Measurements from ENCODE around the gene MYT1. TPM values are rescaled to one million over a fixed set of nuclear protein-coding genes. Genes with fewer than 3 reads are reported as not detected.
A peak's percentile ranks its signal among the peaks of the same experiment; 100 is the strongest.

Gene MYT1
- total RNA-seq, 1 donor from 2014 or later = 0.34 TPM

DNA sequence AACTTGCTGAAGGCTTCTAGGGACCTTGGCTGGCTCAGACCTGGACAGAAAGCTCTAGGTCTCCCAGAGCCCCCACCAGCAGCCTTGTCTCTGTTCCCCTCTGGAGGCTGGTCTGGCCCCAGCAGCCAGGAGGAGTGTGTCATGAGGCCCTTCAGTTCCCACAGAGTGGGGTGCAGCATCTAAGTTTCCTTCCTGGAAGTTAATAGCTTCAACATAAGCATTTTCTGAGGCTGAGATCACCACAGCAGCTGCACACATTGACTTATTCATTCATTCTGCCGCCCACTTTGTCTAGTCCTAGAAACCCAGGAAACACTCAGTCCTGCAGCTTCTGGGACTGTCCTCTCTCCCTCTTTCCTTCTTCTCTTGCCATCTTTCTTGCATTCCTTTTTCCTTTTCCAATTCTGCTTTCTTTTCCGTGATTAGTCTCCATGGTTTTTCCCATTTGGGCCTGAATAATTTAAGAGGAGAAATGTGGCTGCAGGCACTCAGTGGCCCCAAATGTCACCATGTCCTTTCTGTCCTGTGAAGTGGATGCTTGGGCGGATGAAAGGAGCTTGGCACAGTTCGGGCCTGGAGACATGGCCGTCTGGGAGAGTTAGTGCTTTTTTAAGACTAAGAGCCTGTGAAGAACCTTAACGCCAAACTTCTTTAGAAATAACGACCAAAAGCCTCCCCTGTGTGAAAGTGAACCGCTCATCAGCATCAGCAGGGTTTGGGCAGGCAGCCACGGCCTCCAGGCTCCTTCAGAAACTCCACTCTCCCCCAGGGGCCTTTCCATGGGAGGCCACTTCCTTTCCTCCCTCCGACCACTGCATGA, 60.3 kb downstream of the MYT1 start:
- Mint-ChIP-seq H3K4me1 (peaks cover 38% of the 10 kb centered on the region), H3K4me3 (peak overlapping the region; percentile 24), H3K9me3 (no peaks in the 10 kb centered on the region), H3K36me3 (no peaks in the 10 kb centered on the region), H3K27ac (peak overlapping the region; percentile 97), H3K27me3 (ENCODE audit: low read depth) (peaks cover 5% of the 10 kb centered on the region)
- TF ChIP-seq, protein P1, sequence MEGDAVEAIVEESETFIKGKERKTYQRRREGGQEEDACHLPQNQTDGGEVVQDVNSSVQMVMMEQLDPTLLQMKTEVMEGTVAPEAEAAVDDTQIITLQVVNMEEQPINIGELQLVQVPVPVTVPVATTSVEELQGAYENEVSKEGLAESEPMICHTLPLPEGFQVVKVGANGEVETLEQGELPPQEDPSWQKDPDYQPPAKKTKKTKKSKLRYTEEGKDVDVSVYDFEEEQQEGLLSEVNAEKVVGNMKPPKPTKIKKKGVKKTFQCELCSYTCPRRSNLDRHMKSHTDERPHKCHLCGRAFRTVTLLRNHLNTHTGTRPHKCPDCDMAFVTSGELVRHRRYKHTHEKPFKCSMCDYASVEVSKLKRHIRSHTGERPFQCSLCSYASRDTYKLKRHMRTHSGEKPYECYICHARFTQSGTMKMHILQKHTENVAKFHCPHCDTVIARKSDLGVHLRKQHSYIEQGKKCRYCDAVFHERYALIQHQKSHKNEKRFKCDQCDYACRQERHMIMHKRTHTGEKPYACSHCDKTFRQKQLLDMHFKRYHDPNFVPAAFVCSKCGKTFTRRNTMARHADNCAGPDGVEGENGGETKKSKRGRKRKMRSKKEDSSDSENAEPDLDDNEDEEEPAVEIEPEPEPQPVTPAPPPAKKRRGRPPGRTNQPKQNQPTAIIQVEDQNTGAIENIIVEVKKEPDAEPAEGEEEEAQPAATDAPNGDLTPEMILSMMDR (IDR thresholded peaks at IDR 0.05; ENCODE audit: unreplicated experiment) = no peak
- DNase-seq (ENCODE audit: low spot score in 2 of 2, unreplicated experiment in 2 of 2) = no peak

DNA sequence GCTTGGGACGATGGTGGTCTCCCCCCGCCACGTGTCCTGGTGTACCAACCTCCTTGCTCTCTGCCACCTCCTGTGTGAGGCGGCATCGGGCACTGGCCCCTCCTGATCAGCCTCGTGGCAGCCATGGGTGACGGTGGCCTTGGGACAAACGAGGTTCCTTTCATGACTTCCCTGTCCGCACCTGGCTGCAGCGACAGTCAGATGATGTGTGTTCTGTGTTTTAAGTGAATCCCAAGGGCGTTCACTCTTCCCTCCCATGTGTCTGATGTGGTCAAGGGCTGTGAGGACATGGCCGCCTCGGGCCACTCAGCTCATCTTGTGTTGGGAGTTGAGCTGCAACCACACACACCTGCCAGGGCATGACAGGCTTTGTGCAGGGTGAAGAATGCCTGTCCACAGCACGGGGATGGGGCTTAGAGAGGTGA, 60.9 kb downstream of the MYT1 start:
- DNase-seq (ENCODE audit: low spot score in 2 of 2, unreplicated experiment in 2 of 2) = no peak
- Mint-ChIP-seq H3K9me3 (no peaks in the 10 kb centered on the region), H3K36me3 (no peaks in the 10 kb centered on the region), H3K4me3 (no peak overlapping the region), H3K4me1 (peaks cover 38% of the 10 kb centered on the region), H3K27ac (peak overlapping the region; percentile 97), H3K27me3 (ENCODE audit: low read depth) (peaks cover 5% of the 10 kb centered on the region)
- TF ChIP-seq, protein P1 (IDR thresholded peaks at IDR 0.05; ENCODE audit: unreplicated experiment) = no peak

GRCh38 chr20:64225828-64226598, 61.8 kb downstream of the MYT1 start:
- peaks cover 5% of the 10 kb centered on the region for H3K27me3 Mint-ChIP-seq (ENCODE audit: low read depth)
- H3K9me3 Mint-ChIP-seq = no peaks in the 10 kb centered on the region
- DNase-seq (ENCODE audit: low spot score in 2 of 2, unreplicated experiment in 2 of 2) = no peak
- H3K36me3 Mint-ChIP-seq = no peaks in the 10 kb centered on the region
- TF ChIP-seq, protein P1 (IDR thresholded peaks at IDR 0.05; ENCODE audit: unreplicated experiment) = no peak
- peaks cover 40% of the 10 kb centered on the region for H3K4me1 Mint-ChIP-seq
- no peak overlapping the region for H3K4me3 Mint-ChIP-seq
- no peak overlapping the region for H3K27ac Mint-ChIP-seq

GRCh38 chr20:64226686-64227580, 62.7 kb downstream of the MYT1 start:
- no peaks in the 10 kb centered on the region for H3K36me3 Mint-ChIP-seq
- TF ChIP-seq, protein P1 (IDR thresholded peaks at IDR 0.05; ENCODE audit: unreplicated experiment) = no peak
- H3K27me3 Mint-ChIP-seq (ENCODE audit: low read depth) = peaks cover 5% of the 10 kb centered on the region
- H3K27ac Mint-ChIP-seq = no peak overlapping the region
- peaks cover 40% of the 10 kb centered on the region for H3K4me1 Mint-ChIP-seq
- H3K4me3 Mint-ChIP-seq = no peak overlapping the region
- no peaks in the 10 kb centered on the region for H3K9me3 Mint-ChIP-seq
- no peak for DNase-seq (ENCODE audit: low spot score in 2 of 2, unreplicated experiment in 2 of 2)

DNA sequence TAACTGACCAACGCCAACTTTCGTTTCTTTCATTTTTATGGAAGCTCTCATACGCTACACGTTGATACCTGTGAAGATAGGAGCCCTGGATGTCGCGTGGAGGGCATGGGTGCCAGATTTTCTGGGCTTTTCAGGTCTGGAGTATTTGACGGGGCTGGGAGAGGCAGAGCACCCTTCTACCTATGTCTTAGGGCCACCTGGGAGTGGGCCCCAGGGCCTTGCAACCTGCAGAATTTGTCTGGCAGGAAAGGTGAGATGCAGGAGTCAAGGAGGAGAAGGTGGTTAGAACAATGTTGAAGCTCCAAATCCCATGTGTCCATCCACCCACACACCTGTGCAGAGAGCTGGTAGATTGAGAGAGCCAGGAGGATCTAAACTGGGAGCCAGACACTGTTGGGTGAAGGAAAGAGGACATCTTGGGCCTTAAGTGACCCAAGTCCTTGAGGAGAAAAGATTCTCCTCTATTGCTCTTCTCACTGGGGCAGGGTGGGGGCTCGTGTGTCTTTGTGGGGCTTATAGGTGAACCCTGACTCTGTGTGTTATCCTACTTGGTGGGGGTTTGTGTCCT, 63.9 kb downstream of the MYT1 start:
- peaks cover 28% of the 10 kb centered on the region for H3K4me1 Mint-ChIP-seq
- H3K4me3 Mint-ChIP-seq = no peak overlapping the region
- H3K27me3 Mint-ChIP-seq (ENCODE audit: low read depth) = peaks cover 5% of the 10 kb centered on the region
- H3K27ac Mint-ChIP-seq = no peak overlapping the region
- DNase-seq (ENCODE audit: low spot score in 2 of 2, unreplicated experiment in 2 of 2) = no peak
- no peaks in the 10 kb centered on the region for H3K9me3 Mint-ChIP-seq
- H3K36me3 Mint-ChIP-seq = no peaks in the 10 kb centered on the region
- TF ChIP-seq, protein P1 (IDR thresholded peaks at IDR 0.05; ENCODE audit: unreplicated experiment) = no peak
